Ovary (tissue), 3 donors: Measurements from ENCODE around the gene ISOC1.

ENCODE experiments used
- EP300 ChIP-seq: sonication (generic); formaldehyde crosslinking; IDR thresholded peaks from one replicate; pipeline ENCODE4 v1.6.1; 2017; ENCODE audit warnings: antibody characterized with exemption
- TF ChIP-seq, protein P1 (sequence below), 3 donors: fragments of 450-650 bp in 2 of 3; fragments of 200-600 bp in 1 of 3; IDR thresholded peaks; one replicate each; pipeline versions ENCODE4 v1.5.1 to v1.8.0; 2016 to 2022; ENCODE audit warnings: antibody characterized with exemption in 3 of 3, mild to moderate bottlenecking in 1 of 3
- donor health status: DM: no; HTN: no; CAD: no.

- TF ChIP-seq EP300, result no peak
- TF ChIP-seq, protein P1, sequence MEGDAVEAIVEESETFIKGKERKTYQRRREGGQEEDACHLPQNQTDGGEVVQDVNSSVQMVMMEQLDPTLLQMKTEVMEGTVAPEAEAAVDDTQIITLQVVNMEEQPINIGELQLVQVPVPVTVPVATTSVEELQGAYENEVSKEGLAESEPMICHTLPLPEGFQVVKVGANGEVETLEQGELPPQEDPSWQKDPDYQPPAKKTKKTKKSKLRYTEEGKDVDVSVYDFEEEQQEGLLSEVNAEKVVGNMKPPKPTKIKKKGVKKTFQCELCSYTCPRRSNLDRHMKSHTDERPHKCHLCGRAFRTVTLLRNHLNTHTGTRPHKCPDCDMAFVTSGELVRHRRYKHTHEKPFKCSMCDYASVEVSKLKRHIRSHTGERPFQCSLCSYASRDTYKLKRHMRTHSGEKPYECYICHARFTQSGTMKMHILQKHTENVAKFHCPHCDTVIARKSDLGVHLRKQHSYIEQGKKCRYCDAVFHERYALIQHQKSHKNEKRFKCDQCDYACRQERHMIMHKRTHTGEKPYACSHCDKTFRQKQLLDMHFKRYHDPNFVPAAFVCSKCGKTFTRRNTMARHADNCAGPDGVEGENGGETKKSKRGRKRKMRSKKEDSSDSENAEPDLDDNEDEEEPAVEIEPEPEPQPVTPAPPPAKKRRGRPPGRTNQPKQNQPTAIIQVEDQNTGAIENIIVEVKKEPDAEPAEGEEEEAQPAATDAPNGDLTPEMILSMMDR (IDR thresholded peaks at IDR 0.05), result no peak
Observed at GRCh38 chr5:129113867-129114266, 19.3 kb downstream of the ISOC1 start.
